Vagina (tissue), 2 donors: Measurements from ENCODE around the gene F3. TPM values are rescaled to one million over a fixed set of nuclear protein-coding genes. Genes with fewer than 3 reads are reported as not detected.

Source experiments
- DNase-seq, 2 donors: peaks; one replicate each; pipeline ENCODE4 v3.0.0-alpha.2; 2017; ENCODE audit errors: extremely low spot score in 2 of 2
- H3K27ac ChIP-seq: fragments of 200-600 bp; sonication (generic); one replicate; pipeline ENCODE4 v1.5.1; 2019
- H3K27me3 ChIP-seq: fragments of 200-600 bp; sonication (generic); one replicate; pipeline ENCODE4 v1.5.1; 2019
- H3K36me3 ChIP-seq, 2 donors: fragments of 200-600 bp; sonication (generic); one replicate each; pipeline ENCODE4 v1.5.1; 2017 to 2019
- H3K4me1 ChIP-seq: fragments of 200-600 bp; sonication (generic); one replicate; pipeline ENCODE4 v1.5.1; 2019
- H3K4me3 ChIP-seq, 2 donors: fragments of 200-600 bp; sonication (generic); 1 replicate in 1 of 2; 2 replicates in 1 of 2; pipeline ENCODE4 v1.5.1; 2016 to 2019
- H3K9me3 ChIP-seq: fragments of 200-600 bp; sonication (generic); one replicate; pipeline ENCODE4 v1.5.1; 2019
- CTCF ChIP-seq, 3 experiments: fragments of 450-650 bp in 2 of 3; fragments of 200-600 bp in 1 of 3; sonication (generic) in 1 of 3; IDR thresholded peaks; one replicate each; pipeline ENCODE4 v1.5.1; 2017 to 2019; ENCODE audit warnings: antibody characterized with exemption in 3 of 3, mild to moderate bottlenecking in 2 of 3, moderate library complexity in 2 of 3
- POLR2A ChIP-seq, 2 donors: fragments of 450-650 bp; IDR thresholded peaks; one replicate each; pipeline ENCODE4 v1.6.1; 2017; ENCODE audit warnings: antibody characterized with exemption in 2 of 2, mild to moderate bottlenecking in 2 of 2, moderate library complexity in 2 of 2
- POLR2AphosphoS5 ChIP-seq, 2 donors: sonication (generic); formaldehyde crosslinking; IDR thresholded peaks; one replicate each; pipeline ENCODE4 v1.9.0; 2017; ENCODE audit warnings: antibody characterized with exemption in 2 of 2, mild to moderate bottlenecking in 2 of 2, low read depth in 1 of 2; ENCODE audit not compliant: insufficient read depth in 1 of 2
- intact Hi-C: fragments of 100-400 bp; cut with DNase I; formaldehyde crosslinking; loops from one replicate; pipeline ENCODE4 v1.15.1; 2023
- total RNA-seq: library from RNA; depleted of rRNA; stranded (reverse); fragments of >200 nt; gene quantifications from one replicate; pipeline ENCODE4 v1.2.3, GENCODE V29; 2016

The F3 gene
- total RNA-seq, 1 donor from 2014 or later: 63.6 TPM

DNA sequence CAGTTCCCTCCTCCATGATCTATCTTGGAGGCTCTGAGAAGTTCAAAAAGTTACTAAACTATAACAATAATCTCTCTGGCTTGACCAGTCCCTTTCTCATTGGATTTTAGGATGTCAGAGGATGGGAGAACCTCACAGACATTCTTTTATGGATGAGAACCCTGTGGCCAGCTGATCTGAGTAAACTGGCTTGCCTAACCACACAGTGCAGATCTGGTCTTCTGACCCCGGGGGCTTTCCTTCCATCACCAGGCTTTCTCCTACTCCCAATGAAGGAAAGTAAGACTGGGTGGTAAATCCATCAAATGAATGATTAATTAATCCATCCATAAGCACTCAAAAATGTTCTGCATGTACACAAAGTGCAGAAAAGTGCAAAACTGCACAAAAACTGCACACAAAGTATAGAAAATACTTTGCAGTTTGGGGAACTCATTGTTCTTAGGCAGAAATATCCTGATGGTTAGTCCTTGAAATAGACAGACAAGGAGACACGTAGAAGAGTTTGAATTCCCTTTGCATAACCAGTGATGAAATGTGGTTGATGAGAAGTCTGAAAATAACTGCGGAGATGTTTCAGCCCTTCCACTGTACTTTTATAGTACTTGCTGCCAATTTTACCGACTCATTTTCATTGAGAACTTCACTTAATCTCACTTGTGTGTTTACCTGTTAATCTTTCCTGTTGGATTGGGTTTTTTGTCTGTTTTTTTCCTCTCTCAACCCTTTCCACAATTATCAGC, 2.5 kb upstream of the F3 start:
- no peaks in the 10 kb centered on the region for H3K27me3 ChIP-seq

DNA sequence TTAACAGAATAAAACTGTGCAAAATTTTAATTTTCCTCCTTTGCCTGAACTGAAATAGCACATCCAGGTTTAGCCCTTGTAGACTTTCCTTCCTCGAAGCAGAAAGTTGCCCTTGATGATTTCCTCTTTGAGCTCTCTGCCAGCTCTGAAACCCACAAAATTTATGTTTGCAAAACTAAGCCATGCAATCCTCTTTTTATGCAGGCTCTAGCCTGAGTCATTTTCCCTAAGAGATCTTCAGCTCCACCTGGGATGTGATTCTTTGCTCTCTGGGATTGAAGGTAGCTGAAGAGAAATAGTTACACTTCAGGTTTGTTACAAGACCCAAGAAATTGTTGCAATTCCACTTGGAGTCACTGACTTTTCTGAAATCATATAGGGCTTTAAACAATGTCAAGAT, 1.4 kb upstream of the F3 start:
- Histone ChIP-seq H3K27me3 (no peaks in the 10 kb centered on the region), H3K4me1 (peaks cover 39% of the 10 kb centered on the region), H3K36me3 (peaks cover 0 to 6% of the 10 kb centered on the region in 2 donors), H3K4me3 (peak overlapping the region; percentile 70 to 76), H3K27ac (no peak overlapping the region), H3K9me3 (no peaks in the 10 kb centered on the region)
- TF ChIP-seq POLR2AphosphoS5 (IDR thresholded peaks at IDR 0.05; ENCODE audit: insufficient read depth in 1 of 2, low read depth in 1 of 2) (no peak), CTCF (IDR thresholded peaks at IDR 0.05) (no peak), POLR2A (IDR thresholded peaks at IDR 0.05) (no peak)
- DNase-seq: peak in 1 of 2 donors; percentile 47
- intact Hi-C loops: loop anchor here (5.0 to 10.0 kb wide), 3 partner anchors 152 to 379 kb away; no protein-coding TSS in a partner anchor

More for the DNA sequence above, 2.5 kb upstream of the F3 start:
- intact Hi-C loops: loop anchor here (5.0 to 10.0 kb wide), 3 partner anchors 151 to 378 kb away; no protein-coding TSS in a partner anchor
- Histone ChIP-seq H3K4me3 (no peak overlapping the region), H3K9me3 (no peaks in the 10 kb centered on the region), H3K36me3 (no peaks in the 10 kb centered on the region), H3K27ac (peak overlapping the region; percentile 51), H3K4me1 (peaks cover 38% of the 10 kb centered on the region)
- DNase-seq: peak in 1 of 2 donors; percentile 54
- TF ChIP-seq CTCF (IDR thresholded peaks at IDR 0.05) (no peak), POLR2AphosphoS5 (IDR thresholded peaks at IDR 0.05; ENCODE audit: insufficient read depth in 1 of 2, low read depth in 1 of 2) (no peak), POLR2A (IDR thresholded peaks at IDR 0.05) (no peak)

GRCh38 chr1:94542088-94542870, 720 bp upstream of the F3 start:
- peaks cover 39% of the 10 kb centered on the region for H3K4me1 ChIP-seq

DNA sequence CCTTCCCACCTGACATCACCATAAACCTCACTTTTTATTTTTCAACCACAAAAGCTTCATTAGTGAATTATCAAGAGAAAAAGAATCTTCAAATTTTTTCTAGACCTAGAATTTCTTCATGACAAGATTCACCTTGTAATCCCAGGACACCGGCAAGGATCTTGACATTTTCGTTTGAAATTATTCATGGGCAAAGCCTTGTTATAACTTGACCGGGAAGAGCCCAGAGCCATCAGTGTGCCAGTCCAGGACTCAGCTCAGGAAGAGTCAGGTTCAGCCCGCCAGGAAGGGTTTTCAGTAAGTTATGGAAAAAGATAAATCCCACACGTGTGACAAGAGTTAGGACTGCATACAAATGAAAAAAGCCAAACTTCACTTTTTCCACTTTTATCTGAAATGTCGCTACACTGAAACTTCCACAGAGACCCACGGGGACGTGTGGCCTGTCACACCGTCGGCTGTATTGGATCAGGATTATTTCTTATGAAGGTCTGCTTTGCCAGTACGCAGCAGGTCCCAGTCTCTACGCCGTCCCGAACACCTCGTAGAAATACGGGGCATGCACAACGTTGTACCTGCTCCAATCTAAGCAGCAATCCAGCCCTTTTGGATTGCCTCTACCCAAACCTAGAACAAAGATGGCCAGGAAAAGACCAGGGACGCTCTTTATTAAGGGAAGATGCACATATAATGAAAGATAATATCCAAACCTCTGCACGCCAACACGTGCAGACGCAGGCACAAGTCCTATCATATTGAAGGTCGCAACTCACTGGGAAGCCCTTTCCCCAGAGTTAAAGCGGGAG, 916 bp downstream of the F3 start:
- DNase-seq: peak in 1 of 2 donors; percentile 87
- Histone ChIP-seq H3K4me3 (peak overlapping the region; percentile 70 to 76), H3K4me1 (peaks cover 38% of the 10 kb centered on the region), H3K27me3 (no peaks in the 10 kb centered on the region), H3K36me3 (peaks cover 0 to 12% of the 10 kb centered on the region in 2 donors), H3K27ac (peak overlapping the region; percentile 88), H3K9me3 (no peaks in the 10 kb centered on the region)
- no peak for TF ChIP-seq POLR2AphosphoS5 (IDR thresholded peaks at IDR 0.05; ENCODE audit: insufficient read depth in 1 of 2, low read depth in 1 of 2)
- no peak for TF ChIP-seq POLR2A (IDR thresholded peaks at IDR 0.05)
- TF ChIP-seq CTCF (IDR thresholded peaks at IDR 0.05): no peak
- intact Hi-C loops: loop anchor here (5.0 to 10.0 kb wide), 3 partner anchors 154 to 382 kb away; no protein-coding TSS in a partner anchor

More at GRCh38 chr1:94542088-94542870, 720 bp upstream of the F3 start:
- no peaks in the 10 kb centered on the region for H3K9me3 ChIP-seq
- intact Hi-C loops: loop anchor here (5.0 to 10.0 kb wide), 3 partner anchors 153 to 380 kb away; no protein-coding TSS in a partner anchor
- peak overlapping the region; percentile 70 to 76 for H3K4me3 ChIP-seq
- H3K27me3 ChIP-seq: no peaks in the 10 kb centered on the region
- DNase-seq: peak in 1 of 2 donors; percentile 90
- peak overlapping the region; percentile 88 for H3K27ac ChIP-seq
- H3K36me3 ChIP-seq: peaks cover 0 to 7% of the 10 kb centered on the region in 2 donors
- TF ChIP-seq POLR2AphosphoS5 (IDR thresholded peaks at IDR 0.05; ENCODE audit: insufficient read depth in 1 of 2, low read depth in 1 of 2) (peak in 1 of 2 donors; percentile 75), CTCF (IDR thresholded peaks at IDR 0.05) (no peak)
